Mesenchymal stem cell (in vitro differentiated cells and primary cell): ENCODE data around the gene HOXB1.

Source experiments
- DNase-seq: peaks from one replicate; pipeline ENCODE4 v3.0.0-alpha.2; 2013
- H2AFZ ChIP-seq: one replicate; pipeline ENCODE4 v1.6.1; 2013; ENCODE audit warnings: low read depth, mild to moderate bottlenecking, control low read depth, inconsistent platforms, low read length, moderate library complexity
- H2AK5ac ChIP-seq: 2 replicates; pipeline ENCODE4 v1.6.1; 2013; ENCODE audit warnings: low read length, moderate library complexity, mild to moderate bottlenecking, inconsistent platforms; ENCODE audit not compliant: severe bottlenecking
- H2BK120ac ChIP-seq: one replicate; pipeline ENCODE4 v1.6.1; 2013; ENCODE audit warnings: low read depth, mild to moderate bottlenecking, inconsistent platforms, low read length, moderate library complexity
- H2BK12ac ChIP-seq, 2 experiments: one replicate each; pipeline ENCODE4 v1.6.1; 2013; ENCODE audit warnings: inconsistent platforms in 2 of 2, low read length in 2 of 2, mild to moderate bottlenecking in 2 of 2, moderate library complexity in 2 of 2, control low read depth in 1 of 2
- H2BK15ac ChIP-seq: one replicate; pipeline ENCODE4 v1.6.1; 2013; ENCODE audit warnings: mild to moderate bottlenecking, low read depth, inconsistent platforms; ENCODE audit not compliant: poor library complexity, severe bottlenecking
- H2BK5ac ChIP-seq: 2 replicates; pipeline ENCODE4 v1.6.1; 2013; ENCODE audit warnings: low read depth, mild to moderate bottlenecking, low read length, control low read depth, inconsistent platforms; ENCODE audit not compliant: poor library complexity, severe bottlenecking
- H3K14ac ChIP-seq, 2 experiments: one replicate each; pipeline ENCODE4 v1.6.1; 2013; ENCODE audit warnings: inconsistent platforms in 2 of 2, low read length in 2 of 2, control low read depth in 1 of 2, mild to moderate bottlenecking in 1 of 2, moderate library complexity in 1 of 2
- H3K18ac ChIP-seq, 2 experiments: one replicate each; pipeline ENCODE4 v1.6.1; 2013; ENCODE audit warnings: inconsistent platforms in 2 of 2, low read length in 2 of 2, control low read depth in 1 of 2, low read depth in 1 of 2, mild to moderate bottlenecking in 1 of 2
- H3K23ac ChIP-seq, 2 experiments: one replicate each; pipeline ENCODE4 v1.6.1; 2013; ENCODE audit warnings: inconsistent platforms in 2 of 2, low read length in 2 of 2, mild to moderate bottlenecking in 2 of 2, moderate library complexity in 2 of 2, control low read depth in 1 of 2
- H3K27ac ChIP-seq: 2 replicates; pipeline ENCODE4 v1.5.1; 2013; ENCODE audit warnings: mild to moderate bottlenecking, moderate library complexity, low read length, control low read depth, inconsistent platforms; ENCODE audit not compliant: poor library complexity, severe bottlenecking
- H3K27me3 ChIP-seq, 2 experiments: 2 replicates each; pipeline versions ENCODE4 v1.6.1 to v1.7.0; 2013; ENCODE audit warnings: low read length in 2 of 2, mild to moderate bottlenecking in 2 of 2, moderate library complexity in 2 of 2, control low read depth in 1 of 2, inconsistent platforms in 1 of 2; ENCODE audit not compliant: control insufficient read depth in 1 of 2, insufficient read depth in 1 of 2
- H3K36me3 ChIP-seq, 2 experiments: 2 replicates each; pipeline versions ENCODE4 v1.6.1 to v1.7.0; 2013; ENCODE audit warnings: low read length in 2 of 2, control low read depth in 1 of 2, inconsistent platforms in 1 of 2, low read depth in 1 of 2, mild to moderate bottlenecking in 1 of 2; ENCODE audit not compliant: insufficient read depth in 2 of 2, control insufficient read depth in 1 of 2
- H3K4ac ChIP-seq, 2 experiments: one replicate each; pipeline ENCODE4 v1.6.1; 2013; ENCODE audit warnings: inconsistent platforms in 2 of 2, low read length in 2 of 2, mild to moderate bottlenecking in 2 of 2, moderate library complexity in 2 of 2, control low read depth in 1 of 2, low read depth in 1 of 2
- H3K4me1 ChIP-seq: 2 replicates; pipeline ENCODE4 v1.6.1; 2013; ENCODE audit warnings: low read depth, low read length, control low read depth; ENCODE audit not compliant: control insufficient read depth, insufficient read depth
- H3K4me2 ChIP-seq: 2 replicates; pipeline ENCODE4 v1.6.1; 2013; ENCODE audit warnings: low read length, mild to moderate bottlenecking, inconsistent platforms; ENCODE audit not compliant: poor library complexity, severe bottlenecking
- H3K4me3 ChIP-seq, 2 experiments: 2 replicates each; pipeline versions ENCODE4 v1.5.1 to v1.7.0; 2013; ENCODE audit warnings: low read length in 2 of 2, mild to moderate bottlenecking in 2 of 2, control low read depth in 1 of 2, low read depth in 1 of 2; ENCODE audit not compliant: insufficient read depth in 1 of 2
- H3K79me1 ChIP-seq: replicated peaks from 2 replicates; pipeline ENCODE4 v1.6.1; 2013; ENCODE audit warnings: mild to moderate bottlenecking, control low read depth, low read length, inconsistent platforms; ENCODE audit not compliant: poor library complexity, severe bottlenecking
- H3K9ac ChIP-seq: 2 replicates; pipeline ENCODE4 v1.7.0; 2013; ENCODE audit warnings: mild to moderate bottlenecking, low read length, moderate library complexity
- H3K9me3 ChIP-seq: 2 replicates; pipeline ENCODE4 v1.7.0; 2013; ENCODE audit warnings: mild to moderate bottlenecking, low read length; ENCODE audit not compliant: control insufficient read depth
- H4K8ac ChIP-seq: one replicate; pipeline ENCODE4 v1.6.1; 2013; ENCODE audit warnings: inconsistent platforms, mild to moderate bottlenecking, low read length, moderate library complexity
- H4K91ac ChIP-seq: one replicate; pipeline ENCODE4 v1.6.1; 2013; ENCODE audit warnings: mild to moderate bottlenecking, low read length, inconsistent platforms
- WGBS: methylation state at CpG from one replicate; pipeline ENCODE4 v1.1.7; 2013; ENCODE audit warnings: mixed read lengths; 5-methylcytosine and 5-hydroxymethylcytosine counted together

Gene HOXB1

DNA sequence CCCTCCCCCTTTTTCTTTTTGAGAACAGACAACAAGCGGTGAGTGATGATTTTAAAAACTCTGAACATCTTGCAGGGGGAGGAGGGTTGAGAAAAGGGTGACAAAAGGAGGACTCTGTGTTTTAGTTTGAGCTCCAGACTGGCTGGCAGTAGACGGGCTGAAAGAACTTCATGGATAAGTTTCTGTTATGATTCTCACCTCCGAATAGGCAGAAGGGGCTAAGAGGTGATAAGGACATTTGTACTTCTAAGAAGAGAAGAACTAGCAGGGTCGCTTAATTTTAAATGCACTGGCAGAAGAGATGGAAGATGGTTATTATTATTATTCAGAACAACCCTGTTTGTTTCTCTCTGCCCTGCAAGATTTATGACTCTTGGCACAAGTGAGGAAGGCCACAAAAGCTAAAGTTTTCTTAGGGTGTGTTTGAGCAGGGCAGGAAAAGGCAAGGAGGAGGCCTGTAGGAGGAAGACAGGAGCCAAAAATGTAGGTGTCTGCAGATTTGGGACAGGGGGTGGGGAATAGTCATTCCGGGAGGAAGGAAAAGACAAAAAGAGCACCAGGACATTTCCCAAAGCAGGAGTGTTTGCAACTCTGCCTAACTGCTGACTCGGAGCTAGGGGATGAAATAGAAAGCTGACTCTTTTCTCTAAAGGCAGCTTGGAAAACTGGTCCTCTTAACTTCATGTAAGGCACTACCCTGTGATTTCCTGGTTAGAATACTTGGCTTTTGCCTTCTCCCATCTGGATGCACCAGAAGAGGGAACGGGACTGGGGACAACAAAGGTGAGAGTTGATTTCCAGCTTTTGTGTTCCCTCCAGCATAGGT, 26.0 kb upstream of the HOXB1 start:
- H3K23ac ChIP-seq: peak overlapping the region in 1 of 2 experiments; percentile 86
- peak overlapping the region; percentile 75 for H3K27ac ChIP-seq
- H3K79me1 ChIP-seq: peaks cover 3% of the 10 kb centered on the region
- peaks cover 12 to 18% of the 10 kb centered on the region in 2 experiments for H3K36me3 ChIP-seq
- H2AFZ ChIP-seq: no peak overlapping the region
- no peak overlapping the region for H2BK15ac ChIP-seq
- H2AK5ac ChIP-seq: peak overlapping the region; percentile 29
- peaks cover 35% of the 10 kb centered on the region for H3K4me1 ChIP-seq
- H2BK5ac ChIP-seq: no peak overlapping the region
- no peaks in the 10 kb centered on the region for H3K27me3 ChIP-seq
- H3K4me3 ChIP-seq: peak overlapping the region in 1 of 2 experiments; percentile 68
- H3K14ac ChIP-seq: no peak overlapping the region
- peak overlapping the region in 1 of 2 experiments; percentile 83 for H3K4ac ChIP-seq
- H3K18ac ChIP-seq: peak overlapping the region; percentile 48 to 79
- no peak overlapping the region for H3K4me2 ChIP-seq
- H4K8ac ChIP-seq: peak overlapping the region; percentile 36
- no peak overlapping the region for H4K91ac ChIP-seq
- H3K9me3 ChIP-seq: no peaks in the 10 kb centered on the region
- H2BK12ac ChIP-seq: peak overlapping the region in 1 of 2 experiments; percentile 49
- no peak overlapping the region for H2BK120ac ChIP-seq
- peak; percentile 68 for DNase-seq
- 10% methylated on average over 6 of the region's 7 CpGs for WGBS
- H3K9ac ChIP-seq: peak overlapping the region; percentile 82

DNA sequence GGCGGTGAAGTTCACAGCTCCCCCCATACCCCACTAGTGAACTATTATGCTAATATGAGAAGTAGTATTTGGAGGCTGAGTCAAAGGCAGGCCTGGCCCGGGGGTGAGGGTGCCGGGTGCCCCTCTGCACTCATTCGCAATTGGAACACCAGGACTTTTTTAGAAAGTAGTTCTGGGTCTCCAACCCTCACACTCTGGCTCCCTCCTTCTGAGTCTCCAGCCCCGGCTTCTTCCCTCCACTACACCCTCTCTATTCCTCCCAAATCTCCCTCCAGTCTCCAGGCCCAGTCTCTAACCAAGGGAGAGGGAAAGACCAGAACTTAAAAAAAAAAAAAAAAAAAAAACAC, 25.4 kb upstream of the HOXB1 start:
- DNase-seq: peak; percentile 47
- Histone ChIP-seq H3K23ac (no peak overlapping the region), H3K4me2 (peak overlapping the region; percentile 66), H2BK12ac (peak overlapping the region in 1 of 2 experiments; percentile 25), H4K91ac (no peak overlapping the region), H2BK15ac (no peak overlapping the region), H3K9ac (peak overlapping the region; percentile 82), H3K4me1 (peaks cover 35% of the 10 kb centered on the region), H2AK5ac (no peak overlapping the region), H3K27ac (peak overlapping the region; percentile 75), H4K8ac (no peak overlapping the region), H3K14ac (no peak overlapping the region), H3K36me3 (peaks cover 13 to 24% of the 10 kb centered on the region in 2 experiments), H2AFZ (no peak overlapping the region), H3K27me3 (no peaks in the 10 kb centered on the region), H3K9me3 (no peaks in the 10 kb centered on the region), H2BK120ac (peak overlapping the region; percentile 55), H3K79me1 (peaks cover 3% of the 10 kb centered on the region), H2BK5ac (no peak overlapping the region), H3K4ac (no peak overlapping the region), H3K18ac (no peak overlapping the region), H3K4me3 (peak overlapping the region in 1 of 2 experiments; percentile 68)
- WGBS: 10% methylated on average over 4 of the region's 5 CpGs

DNA sequence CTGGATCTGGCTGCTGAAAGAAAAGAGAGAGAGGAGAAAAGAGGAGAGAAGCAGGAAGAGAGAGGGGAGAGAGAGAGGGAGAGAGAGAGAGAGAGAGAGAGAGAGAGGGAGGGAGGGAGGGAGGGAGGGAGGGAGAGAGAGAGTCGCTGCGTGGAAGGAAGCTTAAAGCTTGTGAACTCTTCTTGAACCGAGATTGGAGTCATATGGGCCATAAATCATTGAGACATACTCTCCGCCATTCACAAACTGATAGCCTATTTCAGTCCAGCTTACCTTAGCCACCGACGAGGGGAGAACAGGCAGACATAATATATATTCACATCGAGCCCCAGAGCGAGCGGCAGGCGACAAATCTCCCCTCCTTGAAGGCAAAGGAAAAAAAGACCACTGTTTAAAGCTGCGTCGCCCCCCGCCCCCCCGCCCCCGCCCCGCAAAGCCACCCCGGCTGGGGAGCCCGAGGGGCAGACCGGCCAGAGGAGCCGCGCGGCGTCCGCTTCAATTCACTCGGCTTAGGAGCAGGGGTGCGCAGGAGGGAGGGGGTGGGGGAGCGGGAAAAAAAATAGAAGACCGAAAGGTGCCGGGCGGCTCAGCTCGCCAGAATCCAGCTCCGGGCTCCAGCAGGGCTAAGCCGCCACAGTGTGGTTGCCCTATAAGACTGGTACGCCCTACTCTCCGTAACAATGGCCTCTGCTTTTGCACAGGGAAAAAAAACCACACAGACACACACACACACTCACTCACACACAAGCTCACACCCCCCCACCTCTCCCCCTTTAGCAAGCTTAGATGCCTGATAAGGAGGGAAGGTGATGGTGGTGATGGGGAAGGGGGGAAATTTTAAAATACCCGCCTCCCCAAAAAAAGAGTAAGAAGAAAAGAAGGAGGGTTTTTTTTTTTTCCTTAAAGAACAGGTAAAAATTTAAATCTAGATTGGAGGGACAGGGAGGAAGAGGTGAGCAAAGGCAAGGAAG, 24.7 kb upstream of the HOXB1 start:
- peaks cover 16 to 27% of the 10 kb centered on the region in 2 experiments for H3K36me3 ChIP-seq
- H3K4me3 ChIP-seq: peak overlapping the region; percentile 39 to 76
- H3K9me3 ChIP-seq: no peaks in the 10 kb centered on the region
- peak; percentile 97 for DNase-seq
- H2BK120ac ChIP-seq: peak overlapping the region; percentile 94
- H2BK12ac ChIP-seq: no peak overlapping the region
- H3K4me1 ChIP-seq: peaks cover 36% of the 10 kb centered on the region
- no peak overlapping the region for H3K23ac ChIP-seq
- H3K79me1 ChIP-seq: peaks cover 3% of the 10 kb centered on the region
- H3K18ac ChIP-seq: peak overlapping the region; percentile 31 to 94
- WGBS: 3% methylated on average over 26 of the region's 36 CpGs
- H3K27ac ChIP-seq: peak overlapping the region; percentile 75
- peak overlapping the region; percentile 93 for H3K9ac ChIP-seq
- peak overlapping the region; percentile 84 for H3K4me2 ChIP-seq
- no peak overlapping the region for H3K14ac ChIP-seq
- H2BK5ac ChIP-seq: peak overlapping the region; percentile 49
- no peak overlapping the region for H3K4ac ChIP-seq
- H4K8ac ChIP-seq: no peak overlapping the region
- no peak overlapping the region for H4K91ac ChIP-seq
- H2BK15ac ChIP-seq: no peak overlapping the region
- no peak overlapping the region for H2AFZ ChIP-seq
- no peaks in the 10 kb centered on the region for H3K27me3 ChIP-seq
- H2AK5ac ChIP-seq: no peak overlapping the region
